Activated naive CD8-positive, alpha-beta T cell treated with anti-CD3 and anti-CD28 coated beads, Interleukin-2, amount 50 U/mL, for 24 hours (primary cell): ENCODE data around the gene CTNNBL1.
A peak's percentile ranks its signal among the peaks of the same experiment; 100 is the strongest.
"Not testable (repeated sequence)": the region's sequence is repeated elsewhere in the genome, so short reads cannot be mapped to it uniquely, and the experiment has no call there.

Source experiments
- ATAC-seq: fragments of 150-1000 bp; cut with Tn5 transposase; one replicate; pipeline ENCODE4 v1.10.0; 2021
- DNase-seq: peaks from one replicate; pipeline ENCODE4 v3.0.0; 2021
- H3K27ac Mint-ChIP-seq: one replicate; pipeline ENCODE4 v1.8.0; 2021; ENCODE audit warnings: mild to moderate bottlenecking, mixed read lengths
- H3K27me3 Mint-ChIP-seq: one replicate; pipeline ENCODE4 v1.8.0; 2021; ENCODE audit warnings: mixed read lengths
- H3K36me3 Mint-ChIP-seq: one replicate; pipeline ENCODE4 v1.8.0; 2021; ENCODE audit warnings: low read depth, mixed read lengths
- H3K4me1 Mint-ChIP-seq: one replicate; pipeline ENCODE4 v1.8.0; 2021; ENCODE audit warnings: mixed read lengths
- H3K4me3 Mint-ChIP-seq: one replicate; pipeline ENCODE4 v1.8.0; 2021; ENCODE audit warnings: mild to moderate bottlenecking, moderate library complexity, mixed read lengths
- H3K9me3 Mint-ChIP-seq: one replicate; pipeline ENCODE4 v1.8.0; 2021; ENCODE audit warnings: mixed read lengths

CTNNBL1 gene

GRCh38 chr20:37690626-37691369, 3.0 kb upstream of the CTNNBL1 start:
- H3K9me3 Mint-ChIP-seq, result no peaks in the 10 kb centered on the region
- H3K4me3 Mint-ChIP-seq, result no peak overlapping the region
- peaks cover 38% of the 10 kb centered on the region for H3K27me3 Mint-ChIP-seq
- peaks cover 45% of the 10 kb centered on the region for H3K4me1 Mint-ChIP-seq
- no peak for ATAC-seq
- no peak overlapping the region for H3K27ac Mint-ChIP-seq
- DNase-seq, result no peak
- peaks cover 4% of the 10 kb centered on the region for H3K36me3 Mint-ChIP-seq

GRCh38 chr20:37692459-37693166, 1.2 kb upstream of the CTNNBL1 start:
- Mint-ChIP-seq H3K36me3 (peaks cover 10% of the 10 kb centered on the region), H3K4me1 (peaks cover 42% of the 10 kb centered on the region), H3K27me3 (peaks cover 33% of the 10 kb centered on the region), H3K4me3 (peak overlapping the region; percentile 8), H3K9me3 (no peaks in the 10 kb centered on the region), H3K27ac (no peak overlapping the region)
- ATAC-seq (no peak), DNase-seq (no peak)

DNA sequence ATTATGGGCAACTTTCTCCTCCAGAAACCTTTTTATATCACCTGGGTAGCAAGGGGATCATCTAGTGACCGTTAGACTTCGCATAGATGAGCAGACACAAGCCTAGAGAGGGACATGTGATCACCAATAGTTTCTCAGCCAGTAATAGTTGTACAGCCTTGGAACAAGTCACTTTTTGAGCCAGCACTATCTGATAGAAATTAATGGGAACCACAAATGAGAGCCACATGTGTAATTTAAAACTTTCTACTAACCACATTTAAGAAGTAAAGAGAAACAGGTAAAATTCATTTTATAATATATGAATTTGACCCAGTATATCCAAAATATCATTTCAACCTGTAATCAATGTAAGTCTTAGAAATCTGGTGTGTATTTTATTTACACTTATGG, 592 bp upstream of the CTNNBL1 start:
- Mint-ChIP-seq H3K27ac (peak overlapping the region; percentile 90), H3K9me3 (no peaks in the 10 kb centered on the region), H3K4me1 (peaks cover 36% of the 10 kb centered on the region), H3K4me3 (peak overlapping the region; percentile 96), H3K27me3 (peaks cover 28% of the 10 kb centered on the region), H3K36me3 (peaks cover 10% of the 10 kb centered on the region)
- no peak for ATAC-seq
- DNase-seq, result no peak

- Mint-ChIP-seq H3K27me3 (peaks cover 12% of the 10 kb centered on the region), H3K4me3 (peak overlapping the region; percentile 96), H3K36me3 (peaks cover 10% of the 10 kb centered on the region), H3K4me1 (peaks cover 40% of the 10 kb centered on the region), H3K27ac (no peak overlapping the region), H3K9me3 (no peaks in the 10 kb centered on the region)
- DNase-seq (no peak), ATAC-seq (no peak)
Measured at GRCh38 chr20:37695684-37696342, 2.0 kb downstream of the CTNNBL1 start.

- peaks cover 40% of the 10 kb centered on the region for H3K4me1 Mint-ChIP-seq
- H3K36me3 Mint-ChIP-seq, result peaks cover 10% of the 10 kb centered on the region
- peaks cover 5% of the 10 kb centered on the region for H3K27me3 Mint-ChIP-seq
- H3K27ac Mint-ChIP-seq, result no peak overlapping the region
- no peaks in the 10 kb centered on the region for H3K9me3 Mint-ChIP-seq
- no peak overlapping the region for H3K4me3 Mint-ChIP-seq
- no peak for DNase-seq
- no peak for ATAC-seq
Measured at GRCh38 chr20:37697314-37697713, 3.5 kb downstream of the CTNNBL1 start.

GRCh38 chr20:37699202-37699601, 5.4 kb downstream of the CTNNBL1 start:
- DNase-seq, result no peak
- H3K9me3 Mint-ChIP-seq, result no peaks in the 10 kb centered on the region
- no peak overlapping the region for H3K27ac Mint-ChIP-seq
- H3K36me3 Mint-ChIP-seq, result peaks cover 9% of the 10 kb centered on the region
- H3K27me3 Mint-ChIP-seq, result no peaks in the 10 kb centered on the region
- no peak for ATAC-seq
- H3K4me1 Mint-ChIP-seq, result peaks cover 30% of the 10 kb centered on the region
- no peak overlapping the region for H3K4me3 Mint-ChIP-seq

- H3K36me3 Mint-ChIP-seq, result peaks cover 8% of the 10 kb centered on the region
- peaks cover 20% of the 10 kb centered on the region for H3K4me1 Mint-ChIP-seq
- no peak overlapping the region for H3K4me3 Mint-ChIP-seq
- no peaks in the 10 kb centered on the region for H3K9me3 Mint-ChIP-seq
- ATAC-seq, result no peak
- no peaks in the 10 kb centered on the region for H3K27me3 Mint-ChIP-seq
- no peak for DNase-seq
- no peak overlapping the region for H3K27ac Mint-ChIP-seq
Measured at GRCh38 chr20:37700301-37700700, 6.5 kb downstream of the CTNNBL1 start.

- H3K9me3 Mint-ChIP-seq, H3K27me3 Mint-ChIP-seq, H3K36me3 Mint-ChIP-seq, H3K4me3 Mint-ChIP-seq, H3K27ac Mint-ChIP-seq, DNase-seq, ATAC-seq: not testable (repeated sequence)
- H3K4me1 Mint-ChIP-seq, result peaks cover 12% of the 10 kb centered on the region
Measured at GRCh38 chr20:37701676-37702075, 7.8 kb downstream of the CTNNBL1 start.

- DNase-seq (no peak), ATAC-seq (no peak)
- Mint-ChIP-seq H3K36me3 (no peaks in the 10 kb centered on the region), H3K4me1 (peaks cover 6% of the 10 kb centered on the region), H3K27me3 (no peaks in the 10 kb centered on the region), H3K9me3 (no peaks in the 10 kb centered on the region), H3K27ac (no peak overlapping the region), H3K4me3 (no peak overlapping the region)
Measured at GRCh38 chr20:37702403-37703034, 8.7 kb downstream of the CTNNBL1 start.

- Mint-ChIP-seq H3K9me3 (no peaks in the 10 kb centered on the region), H3K4me1 (peaks cover 6% of the 10 kb centered on the region), H3K27ac (no peak overlapping the region), H3K36me3 (no peaks in the 10 kb centered on the region), H3K27me3 (no peaks in the 10 kb centered on the region), H3K4me3 (no peak overlapping the region)
- ATAC-seq, result no peak
- DNase-seq, result no peak
Measured at GRCh38 chr20:37703035-37703845, 9.4 kb downstream of the CTNNBL1 start.

DNA sequence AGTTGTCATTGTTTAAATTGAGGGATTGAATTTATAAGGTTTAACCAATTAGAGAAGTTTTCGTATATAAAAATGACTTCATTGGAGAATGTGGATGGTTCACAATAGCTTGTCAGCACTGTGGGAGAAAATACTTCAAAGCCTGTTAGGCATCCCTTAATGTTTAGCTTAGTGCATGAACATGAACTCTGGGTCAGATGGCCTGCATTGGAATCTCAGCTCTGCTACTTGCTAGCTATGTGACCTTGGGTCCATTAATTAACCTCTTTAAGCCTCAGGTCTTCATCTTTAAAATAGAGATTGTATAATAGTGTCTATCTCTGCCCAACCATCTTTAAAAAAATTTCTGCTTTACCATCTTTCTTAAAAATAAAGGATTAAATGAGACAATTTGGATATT, 11.1 kb downstream of the CTNNBL1 start:
- peaks cover 7% of the 10 kb centered on the region for H3K4me1 Mint-ChIP-seq
- DNase-seq (no peak), ATAC-seq (no peak)
- H3K9me3 Mint-ChIP-seq, result no peaks in the 10 kb centered on the region
- H3K27me3 Mint-ChIP-seq, result no peaks in the 10 kb centered on the region
- peaks cover 4% of the 10 kb centered on the region for H3K36me3 Mint-ChIP-seq
- H3K4me3 Mint-ChIP-seq, result no peak overlapping the region
- H3K27ac Mint-ChIP-seq, result no peak overlapping the region

DNA sequence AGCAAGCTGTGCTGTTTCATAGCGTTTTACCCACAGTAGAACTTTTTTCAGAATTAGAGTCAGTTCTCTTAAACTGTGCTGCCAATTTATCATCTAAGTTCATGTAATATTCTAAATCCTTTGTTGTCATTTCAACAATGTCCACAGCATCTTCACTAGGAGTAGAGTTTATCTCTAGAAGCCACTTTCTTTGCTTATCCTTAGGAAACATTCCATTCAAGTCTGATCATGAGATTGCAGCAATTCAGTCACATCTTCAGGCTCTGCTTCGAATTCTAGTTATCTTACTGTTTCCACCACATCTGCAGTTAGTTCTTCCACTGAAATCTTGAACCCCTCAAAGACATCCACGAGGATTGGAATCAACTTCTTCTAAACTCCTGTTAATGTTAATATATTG, 12.5 kb downstream of the CTNNBL1 start:
- no peak for DNase-seq
- Mint-ChIP-seq H3K9me3 (no peaks in the 10 kb centered on the region), H3K27ac (no peak overlapping the region), H3K4me3 (no peak overlapping the region), H3K36me3 (peaks cover 8% of the 10 kb centered on the region), H3K27me3 (no peaks in the 10 kb centered on the region), H3K4me1 (peaks cover 11% of the 10 kb centered on the region)
- ATAC-seq, result no peak

DNA sequence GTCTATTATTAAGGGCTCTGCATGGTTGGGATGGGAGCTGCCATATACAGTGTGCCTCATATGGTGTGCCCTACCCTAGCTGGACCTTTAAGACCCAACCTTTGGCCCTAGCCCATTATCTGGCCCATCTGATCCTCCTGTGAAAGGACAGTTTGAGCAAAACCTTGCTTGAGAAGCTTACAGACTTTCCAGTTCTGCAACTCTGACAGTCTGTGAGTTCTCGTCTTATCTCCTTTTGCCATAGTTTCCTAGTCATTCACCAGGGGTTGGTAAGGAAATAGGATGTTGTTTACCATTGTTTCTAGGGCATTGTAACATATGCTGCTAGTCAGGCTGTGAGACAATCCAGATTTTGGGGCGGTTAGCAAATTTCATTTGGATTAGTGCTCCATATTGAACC, 17.2 kb downstream of the CTNNBL1 start:
- Mint-ChIP-seq H3K27ac (no peak overlapping the region), H3K4me3 (no peak overlapping the region), H3K9me3 (no peaks in the 10 kb centered on the region), H3K36me3 (peaks cover 17% of the 10 kb centered on the region), H3K4me1 (peaks cover 18% of the 10 kb centered on the region), H3K27me3 (no peaks in the 10 kb centered on the region)
- DNase-seq (no peak), ATAC-seq (no peak)
